GM21447 (cell line): ENCODE data around the gene IKZF4.
"Not testable (repeated sequence)": the region's sequence is repeated elsewhere in the genome, so short reads cannot be mapped to it uniquely, and the experiment has no call there.

Experiments
- ATAC-seq: cut with Tn5 transposase; IDR thresholded peaks from one replicate; pipeline ENCODE4 v1.9.1; 2021; ENCODE audit not compliant: unreplicated experiment

Gene IKZF4

GRCh38 chr12:56038022-56038655, 17.3 kb downstream of the IKZF4 start:
- ATAC-seq: no peak

- no peak for ATAC-seq
Observed at GRCh38 chr12:56040151-56040550, 19.3 kb downstream of the IKZF4 start.

GRCh38 chr12:56040963-56041551, 20.2 kb downstream of the IKZF4 start:
- no peak for ATAC-seq

- ATAC-seq: peak; percentile 93
Observed at GRCh38 chr12:56041552-56042429, 20.9 kb downstream of the IKZF4 start, which contains the start of gene RPS26. Gene RPS26, plus strand, starts transcription at chr12:56041918. Its CDS starts 249 bp downstream, at chr12:56042167.

- ATAC-seq: not testable (repeated sequence)
Observed at GRCh38 chr12:56042430-56042813, 21.6 kb downstream of the IKZF4 start.

GRCh38 chr12:56042843-56043242, 22.0 kb downstream of the IKZF4 start:
- no peak for ATAC-seq

- ATAC-seq: no peak
Observed at GRCh38 chr12:56046027-56046780, 25.4 kb downstream of the IKZF4 start.

GRCh38 chr12:56053407-56053893, 32.6 kb downstream of the IKZF4 start:
- ATAC-seq: no peak

- ATAC-seq: not testable (repeated sequence)
Observed at GRCh38 chr12:56059964-56060363, 39.1 kb downstream of the IKZF4 start.

- no peak for ATAC-seq
Observed at GRCh38 chr12:56061982-56062381, 41.1 kb downstream of the IKZF4 start.

GRCh38 chr12:56062996-56063395, 42.2 kb downstream of the IKZF4 start:
- ATAC-seq: no peak

GRCh38 chr12:56071648-56072047, 50.8 kb downstream of the IKZF4 start:
- no peak for ATAC-seq

- no peak for ATAC-seq
Observed at GRCh38 chr12:56074396-56074795, 53.6 kb downstream of the IKZF4 start.

GRCh38 chr12:56077966-56078365, 57.1 kb downstream of the IKZF4 start:
- not testable (repeated sequence) for ATAC-seq

- ATAC-seq: no peak
Observed at GRCh38 chr12:56078427-56078826, 57.6 kb downstream of the IKZF4 start.

GRCh38 chr12:56078931-56079722, 58.3 kb downstream of the IKZF4 start:
- ATAC-seq: peak; percentile 73

GRCh38 chr12:56079723-56080555, 59.1 kb downstream of the IKZF4 start, which contains the start of gene ERBB3:
Gene ERBB3, plus strand, starts transcription at chr12:56080165. Its CDS starts 136 bp downstream, at chr12:56080301.
- ATAC-seq: peak; percentile 39

- no peak for ATAC-seq
Observed at GRCh38 chr12:56080556-56081138, 59.8 kb downstream of the IKZF4 start.
